ENCODE results near the gene ERO1A.

DNA sequence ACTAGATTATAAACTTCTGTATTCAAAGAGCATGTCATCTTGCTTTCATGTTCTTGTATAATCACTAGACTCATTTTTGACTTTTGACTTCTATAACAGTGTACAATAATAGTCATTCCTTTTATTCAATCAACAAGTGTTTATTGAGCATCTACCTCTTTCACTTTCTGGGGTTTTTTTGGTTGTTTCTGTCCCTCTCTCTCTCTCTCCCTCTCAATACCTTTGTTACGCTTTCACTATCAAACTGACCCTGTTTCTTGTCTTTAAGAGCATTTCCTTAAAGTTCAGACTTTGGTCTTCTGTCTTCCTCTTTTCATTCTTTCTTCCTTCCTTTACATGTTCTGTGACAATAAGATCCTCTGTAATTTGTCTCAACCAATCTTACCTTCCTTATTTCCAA is 93.2 kb downstream of the ERO1A start:
- TF ChIP-seq, protein P1, sequence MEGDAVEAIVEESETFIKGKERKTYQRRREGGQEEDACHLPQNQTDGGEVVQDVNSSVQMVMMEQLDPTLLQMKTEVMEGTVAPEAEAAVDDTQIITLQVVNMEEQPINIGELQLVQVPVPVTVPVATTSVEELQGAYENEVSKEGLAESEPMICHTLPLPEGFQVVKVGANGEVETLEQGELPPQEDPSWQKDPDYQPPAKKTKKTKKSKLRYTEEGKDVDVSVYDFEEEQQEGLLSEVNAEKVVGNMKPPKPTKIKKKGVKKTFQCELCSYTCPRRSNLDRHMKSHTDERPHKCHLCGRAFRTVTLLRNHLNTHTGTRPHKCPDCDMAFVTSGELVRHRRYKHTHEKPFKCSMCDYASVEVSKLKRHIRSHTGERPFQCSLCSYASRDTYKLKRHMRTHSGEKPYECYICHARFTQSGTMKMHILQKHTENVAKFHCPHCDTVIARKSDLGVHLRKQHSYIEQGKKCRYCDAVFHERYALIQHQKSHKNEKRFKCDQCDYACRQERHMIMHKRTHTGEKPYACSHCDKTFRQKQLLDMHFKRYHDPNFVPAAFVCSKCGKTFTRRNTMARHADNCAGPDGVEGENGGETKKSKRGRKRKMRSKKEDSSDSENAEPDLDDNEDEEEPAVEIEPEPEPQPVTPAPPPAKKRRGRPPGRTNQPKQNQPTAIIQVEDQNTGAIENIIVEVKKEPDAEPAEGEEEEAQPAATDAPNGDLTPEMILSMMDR (conservative IDR thresholded peaks at IDR 0.05; ENCODE audit: low read depth, low read length) = no peak
- TF ChIP-seq EZH2 (IDR thresholded peaks at IDR 0.05; ENCODE audit: low read length, unreplicated experiment) = no peak

All from PC-3 (cell line).